Thoracic aorta (tissue), 2 donors: ENCODE data around the gene QRFPR. TPM values are rescaled to one million over a fixed set of nuclear protein-coding genes. Genes with fewer than 3 reads are reported as not detected.
A peak's percentile ranks its signal among the peaks of the same experiment; 100 is the strongest.

Source experiments
- ATAC-seq: fragments of 150-250 bp; one replicate; pipeline ENCODE4 v1.8.0; 2017; ENCODE audit warnings: low read depth; ENCODE audit not compliant: insufficient number of reproducible peaks, low FRiP score
- DNase-seq: peaks from one replicate; pipeline ENCODE4 v3.0.0-alpha.2; 2020; ENCODE audit warnings: low spot score
- H3K27ac ChIP-seq, 2 donors: fragments of 200-600 bp; sonication (generic); 1 replicate in 1 of 2; 2 replicates in 1 of 2; pipeline ENCODE4 v1.5.1; 2016; ENCODE audit warnings: mild to moderate bottlenecking in 2 of 2, moderate library complexity in 2 of 2
- H3K27me3 ChIP-seq: fragments of 200-600 bp; sonication (generic); replicated peaks from 2 replicates; pipeline ENCODE4 v1.6.0; 2016; ENCODE audit warnings: mild to moderate bottlenecking; ENCODE audit not compliant: insufficient read depth
- H3K36me3 ChIP-seq: fragments of 200-600 bp; sonication (generic); one replicate; pipeline ENCODE4 v1.5.1; 2016
- H3K4me1 ChIP-seq, 2 donors: fragments of 200-600 bp; sonication (generic); 1 replicate in 1 of 2; 2 replicates in 1 of 2; pipeline versions ENCODE4 v1.5.1 to v1.6.0; 2016; ENCODE audit warnings: low read depth in 2 of 2, mild to moderate bottlenecking in 1 of 2; ENCODE audit not compliant: control insufficient read depth in 1 of 2
- H3K4me3 ChIP-seq: fragments of 200-600 bp; sonication (generic); 2 replicates; pipeline ENCODE4 v1.5.1; 2016; ENCODE audit warnings: mild to moderate bottlenecking
- H3K9me3 ChIP-seq: fragments of 200-600 bp; sonication (generic); 2 replicates; pipeline ENCODE4 v1.5.1; 2016
- total RNA-seq, 2 donors: library from RNA; depleted of rRNA; stranded (reverse); fragments of >200 nt; gene quantifications; one replicate each; pipeline versions ENCODE4 v1.1.0 to v1.2.3, GENCODE V29; 2016
- TF ChIP-seq, protein P1 (sequence below): fragments of 200-600 bp; sonication (generic); IDR thresholded peaks from one replicate; pipeline ENCODE4 v1.5.1; 2019; ENCODE audit warnings: antibody characterized with exemption

The QRFPR gene
- total RNA-seq, 2 donors from 2014 or later: not detected

DNA sequence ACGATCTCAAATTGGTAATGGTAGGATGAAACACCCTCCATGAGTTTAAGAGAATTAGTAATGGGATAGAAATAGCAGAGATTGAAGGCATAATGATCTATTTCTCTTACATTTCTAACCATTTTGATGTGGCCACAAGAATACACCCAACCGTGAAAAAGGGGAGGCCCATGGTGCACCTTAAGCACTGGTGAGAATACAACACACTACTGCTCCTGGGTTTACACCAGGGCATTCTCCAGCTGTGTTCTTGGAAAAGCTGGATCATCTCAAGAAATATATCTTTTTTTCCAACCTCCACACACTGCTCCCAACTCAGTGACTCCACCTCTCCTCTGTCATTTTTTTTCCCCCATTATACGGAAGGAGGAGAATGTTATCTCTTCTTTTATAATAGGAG is 1.5 kb downstream of the QRFPR start:
- no peak for ATAC-seq
- TF ChIP-seq, protein P1, sequence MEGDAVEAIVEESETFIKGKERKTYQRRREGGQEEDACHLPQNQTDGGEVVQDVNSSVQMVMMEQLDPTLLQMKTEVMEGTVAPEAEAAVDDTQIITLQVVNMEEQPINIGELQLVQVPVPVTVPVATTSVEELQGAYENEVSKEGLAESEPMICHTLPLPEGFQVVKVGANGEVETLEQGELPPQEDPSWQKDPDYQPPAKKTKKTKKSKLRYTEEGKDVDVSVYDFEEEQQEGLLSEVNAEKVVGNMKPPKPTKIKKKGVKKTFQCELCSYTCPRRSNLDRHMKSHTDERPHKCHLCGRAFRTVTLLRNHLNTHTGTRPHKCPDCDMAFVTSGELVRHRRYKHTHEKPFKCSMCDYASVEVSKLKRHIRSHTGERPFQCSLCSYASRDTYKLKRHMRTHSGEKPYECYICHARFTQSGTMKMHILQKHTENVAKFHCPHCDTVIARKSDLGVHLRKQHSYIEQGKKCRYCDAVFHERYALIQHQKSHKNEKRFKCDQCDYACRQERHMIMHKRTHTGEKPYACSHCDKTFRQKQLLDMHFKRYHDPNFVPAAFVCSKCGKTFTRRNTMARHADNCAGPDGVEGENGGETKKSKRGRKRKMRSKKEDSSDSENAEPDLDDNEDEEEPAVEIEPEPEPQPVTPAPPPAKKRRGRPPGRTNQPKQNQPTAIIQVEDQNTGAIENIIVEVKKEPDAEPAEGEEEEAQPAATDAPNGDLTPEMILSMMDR: no peak
- H3K27me3 ChIP-seq: no peaks in the 10 kb centered on the region

DNA sequence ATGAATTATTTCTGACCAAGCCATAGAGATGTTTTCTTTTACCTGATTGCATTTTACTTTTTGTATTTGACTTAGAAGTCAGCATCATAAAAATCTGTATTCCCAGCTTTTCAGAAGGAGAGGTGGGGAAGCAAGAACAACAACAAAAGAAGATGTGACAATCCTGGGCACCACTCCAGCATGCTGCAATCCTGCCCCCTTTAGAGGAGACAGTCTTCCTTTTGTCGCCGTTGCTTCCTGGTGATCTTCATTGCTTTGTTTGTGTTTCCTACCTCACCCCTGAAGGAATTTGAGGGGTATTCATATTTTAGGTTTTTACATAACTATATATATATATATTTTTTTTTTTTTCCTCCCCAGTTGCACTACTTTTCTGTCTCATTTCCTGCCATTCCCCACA is 3.7 kb downstream of the QRFPR start:
- no peak for ATAC-seq
- H3K27ac ChIP-seq: no peak overlapping the region
- peaks cover 7 to 9% of the 10 kb centered on the region in 2 donors for H3K4me1 ChIP-seq
- DNase-seq: no peak
- H3K27me3 ChIP-seq: no peaks in the 10 kb centered on the region
- H3K4me3 ChIP-seq: no peak overlapping the region
- H3K9me3 ChIP-seq: no peaks in the 10 kb centered on the region
- TF ChIP-seq, protein P1: no peak
- no peaks in the 10 kb centered on the region for H3K36me3 ChIP-seq

More for the DNA sequence above, 1.5 kb downstream of the QRFPR start:
- no peaks in the 10 kb centered on the region for H3K36me3 ChIP-seq
- DNase-seq: no peak
- H3K4me1 ChIP-seq: peaks cover 7 to 9% of the 10 kb centered on the region in 2 donors
- no peaks in the 10 kb centered on the region for H3K9me3 ChIP-seq
- H3K4me3 ChIP-seq: no peak overlapping the region
- H3K27ac ChIP-seq: no peak overlapping the region

DNA sequence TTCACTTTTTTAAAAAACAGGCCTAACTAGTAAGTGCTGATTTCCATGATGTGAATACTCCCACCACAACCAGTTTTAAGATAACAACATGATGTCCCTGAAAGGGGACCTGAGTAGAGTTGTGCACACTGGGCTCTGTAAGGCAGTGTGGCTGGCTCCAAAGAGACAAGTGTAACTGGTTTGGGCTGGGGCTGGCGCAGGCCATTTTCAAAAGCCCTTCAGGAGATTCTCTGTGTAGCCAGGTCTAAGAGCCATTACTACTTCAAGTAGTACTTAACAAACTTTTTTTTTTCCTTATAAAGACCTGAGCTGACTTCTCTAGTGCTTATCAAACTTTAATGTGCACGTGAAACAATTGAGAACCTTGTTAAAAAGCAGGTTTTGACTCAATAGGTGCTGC is 4.3 kb downstream of the QRFPR start:
- no peak overlapping the region for H3K4me3 ChIP-seq
- no peak overlapping the region for H3K27ac ChIP-seq
- DNase-seq (no peak), ATAC-seq (no peak)
- no peaks in the 10 kb centered on the region for H3K9me3 ChIP-seq
- H3K36me3 ChIP-seq: no peaks in the 10 kb centered on the region
- H3K4me1 ChIP-seq: peaks cover 7 to 9% of the 10 kb centered on the region in 2 donors
- TF ChIP-seq, protein P1: no peak
- H3K27me3 ChIP-seq: no peaks in the 10 kb centered on the region

DNA sequence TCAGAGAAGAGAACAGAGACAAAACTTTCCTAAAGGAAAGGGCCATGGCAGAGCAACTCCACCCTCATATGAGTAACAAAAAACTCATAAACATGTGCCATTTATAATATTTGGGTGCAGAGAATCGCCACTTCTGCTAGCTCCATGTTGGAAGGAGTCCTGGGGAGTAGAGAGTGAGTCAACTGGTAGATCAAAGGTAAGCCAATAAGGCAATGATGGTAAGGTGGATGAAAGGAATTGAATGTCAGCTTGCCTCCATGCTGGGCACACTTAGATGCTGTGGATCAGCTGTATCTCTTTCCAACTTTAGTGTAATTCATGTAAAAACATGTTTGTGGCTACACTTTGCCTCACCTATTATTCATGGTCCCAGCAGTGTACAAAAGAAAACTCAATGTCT is 4.7 kb downstream of the QRFPR start:
- no peaks in the 10 kb centered on the region for H3K27me3 ChIP-seq
- ATAC-seq (no peak), DNase-seq (no peak)
- H3K27ac ChIP-seq: no peak overlapping the region
- H3K36me3 ChIP-seq: no peaks in the 10 kb centered on the region
- no peaks in the 10 kb centered on the region for H3K9me3 ChIP-seq
- peaks cover 7 to 9% of the 10 kb centered on the region in 2 donors for H3K4me1 ChIP-seq
- no peak overlapping the region for H3K4me3 ChIP-seq
- TF ChIP-seq, protein P1: no peak

DNA sequence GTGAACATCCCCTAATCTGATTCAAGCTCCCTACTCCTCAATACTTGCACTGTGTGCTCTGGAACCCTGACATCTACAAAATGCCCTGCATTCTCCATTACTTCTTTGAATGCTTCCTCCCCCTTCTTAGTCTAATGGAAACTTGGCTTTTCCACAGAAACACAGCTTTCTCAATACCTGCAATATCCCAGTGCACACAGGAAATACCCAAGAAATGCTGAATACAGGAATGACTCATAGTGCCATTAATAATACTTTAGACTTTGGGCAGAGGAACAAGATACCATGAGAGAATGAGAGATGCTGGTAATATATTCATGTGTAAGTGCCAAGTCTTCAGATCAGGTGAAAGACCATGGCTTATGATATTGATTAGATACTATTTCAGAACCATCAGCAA is 5.6 kb downstream of the QRFPR start:
- peak; percentile 61 for ATAC-seq

More for the DNA sequence above, 5.6 kb downstream of the QRFPR start:
- Histone ChIP-seq H3K27ac (no peak overlapping the region), H3K4me3 (no peak overlapping the region), H3K36me3 (no peaks in the 10 kb centered on the region), H3K9me3 (no peaks in the 10 kb centered on the region), H3K4me1 (peaks cover 2% of the 10 kb centered on the region in 2 donors), H3K27me3 (no peaks in the 10 kb centered on the region)
- TF ChIP-seq, protein P1: no peak
- no peak for DNase-seq
